Measurements from ENCODE around the gene PTPRM. TPM values are rescaled to one million over a fixed set of nuclear protein-coding genes. Genes with fewer than 3 reads are reported as not detected.

Gene PTPRM
- total RNA-seq, 4 donors from 2014 or later = 206 to 337 (median 255) TPM

DNA sequence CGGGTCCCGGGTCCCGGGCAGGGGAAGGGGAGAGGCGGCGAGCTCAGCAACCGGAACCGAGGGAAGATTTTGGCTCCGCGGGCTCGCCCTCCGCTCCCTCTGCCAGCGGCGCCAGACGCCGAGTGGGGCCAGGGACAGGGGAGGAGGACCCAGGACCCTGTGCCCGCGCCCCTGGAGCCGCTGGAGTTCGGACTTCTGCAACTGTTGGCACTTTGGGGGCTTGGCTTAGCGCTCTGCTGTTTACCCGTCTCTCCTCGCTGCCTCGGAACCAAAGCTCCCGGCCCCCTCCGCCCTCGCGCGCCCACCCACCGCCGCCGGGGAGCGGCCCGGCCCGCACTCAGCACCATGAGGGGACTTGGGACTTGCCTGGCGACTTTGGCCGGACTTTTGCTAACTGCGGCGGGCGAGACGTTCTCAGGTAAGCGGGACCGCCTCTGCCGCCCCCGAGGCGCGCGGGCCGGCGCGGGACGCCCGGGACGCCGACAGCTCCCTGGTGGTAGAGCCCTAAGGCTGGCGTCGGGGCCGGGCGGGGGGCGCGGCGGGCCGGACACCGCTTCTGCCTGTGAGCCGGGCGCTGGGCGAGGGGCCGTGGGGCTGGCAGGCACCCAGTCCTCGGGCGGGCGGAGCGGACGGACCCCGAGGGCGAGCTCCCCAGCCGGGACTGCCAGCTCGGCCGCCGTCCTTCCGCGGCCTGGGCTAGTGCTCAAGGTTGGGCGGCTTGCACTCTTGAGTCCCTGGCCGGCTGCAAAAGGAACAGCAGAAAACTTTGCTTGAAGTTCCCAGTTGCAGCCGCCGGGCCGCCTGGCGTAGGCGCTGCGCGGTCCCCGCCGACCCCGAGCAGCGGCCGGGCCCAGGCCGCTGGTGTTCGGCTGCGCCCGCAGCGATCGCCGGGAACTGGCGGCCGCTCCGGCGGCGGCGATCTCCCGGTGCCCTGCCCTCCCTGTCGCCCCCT is 634 bp downstream of the PTPRM start:
- TF ChIP-seq, protein P1, sequence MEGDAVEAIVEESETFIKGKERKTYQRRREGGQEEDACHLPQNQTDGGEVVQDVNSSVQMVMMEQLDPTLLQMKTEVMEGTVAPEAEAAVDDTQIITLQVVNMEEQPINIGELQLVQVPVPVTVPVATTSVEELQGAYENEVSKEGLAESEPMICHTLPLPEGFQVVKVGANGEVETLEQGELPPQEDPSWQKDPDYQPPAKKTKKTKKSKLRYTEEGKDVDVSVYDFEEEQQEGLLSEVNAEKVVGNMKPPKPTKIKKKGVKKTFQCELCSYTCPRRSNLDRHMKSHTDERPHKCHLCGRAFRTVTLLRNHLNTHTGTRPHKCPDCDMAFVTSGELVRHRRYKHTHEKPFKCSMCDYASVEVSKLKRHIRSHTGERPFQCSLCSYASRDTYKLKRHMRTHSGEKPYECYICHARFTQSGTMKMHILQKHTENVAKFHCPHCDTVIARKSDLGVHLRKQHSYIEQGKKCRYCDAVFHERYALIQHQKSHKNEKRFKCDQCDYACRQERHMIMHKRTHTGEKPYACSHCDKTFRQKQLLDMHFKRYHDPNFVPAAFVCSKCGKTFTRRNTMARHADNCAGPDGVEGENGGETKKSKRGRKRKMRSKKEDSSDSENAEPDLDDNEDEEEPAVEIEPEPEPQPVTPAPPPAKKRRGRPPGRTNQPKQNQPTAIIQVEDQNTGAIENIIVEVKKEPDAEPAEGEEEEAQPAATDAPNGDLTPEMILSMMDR (IDR thresholded peaks at IDR 0.05; ENCODE audit: low read depth) = no peak

DNA sequence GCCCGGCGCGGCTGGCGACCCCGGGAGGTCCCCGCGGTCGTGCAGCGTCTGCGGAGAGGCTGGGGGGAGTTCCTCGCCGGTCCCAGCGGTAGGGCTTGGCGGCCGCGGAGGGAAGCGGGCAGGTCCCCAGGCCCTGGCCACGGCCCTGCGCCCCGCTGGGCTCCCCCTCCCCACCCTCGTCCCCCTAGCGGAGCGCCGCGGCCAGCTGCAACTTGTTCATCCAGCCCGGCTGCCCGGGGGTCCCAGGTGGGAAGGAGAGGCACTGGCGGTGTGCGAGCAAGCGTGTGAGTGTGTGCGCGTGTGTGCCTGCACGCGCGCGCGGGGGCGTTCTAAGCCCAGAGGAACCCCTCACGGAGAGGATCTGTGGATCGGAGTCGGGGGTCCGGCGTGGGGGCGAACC is 1.3 kb downstream of the PTPRM start:
- TF ChIP-seq, protein P1 (IDR thresholded peaks at IDR 0.05; ENCODE audit: low read depth) = no peak

DNA sequence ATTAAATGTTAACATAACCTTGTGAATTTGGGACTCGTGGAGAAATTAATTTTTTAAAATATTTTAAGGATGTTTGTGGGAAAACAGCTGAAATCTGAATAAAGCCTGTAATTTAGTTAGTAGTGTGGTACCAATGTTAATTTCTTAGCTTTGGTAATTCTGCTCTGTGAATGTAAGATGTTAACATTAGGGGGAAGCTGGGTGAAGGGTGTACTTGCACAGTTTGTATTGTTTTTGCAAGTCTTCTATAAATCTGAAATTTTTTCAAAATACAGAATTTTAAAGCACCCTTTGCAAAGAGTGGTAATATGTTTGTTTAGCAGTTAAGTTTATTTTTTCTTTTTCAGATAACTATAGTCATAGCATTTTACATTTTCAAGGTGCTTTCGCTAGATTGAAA is 4.5 kb downstream of the PTPRM start:
- TF ChIP-seq, protein P1 (IDR thresholded peaks at IDR 0.05; ENCODE audit: low read depth) = no peak

DNA sequence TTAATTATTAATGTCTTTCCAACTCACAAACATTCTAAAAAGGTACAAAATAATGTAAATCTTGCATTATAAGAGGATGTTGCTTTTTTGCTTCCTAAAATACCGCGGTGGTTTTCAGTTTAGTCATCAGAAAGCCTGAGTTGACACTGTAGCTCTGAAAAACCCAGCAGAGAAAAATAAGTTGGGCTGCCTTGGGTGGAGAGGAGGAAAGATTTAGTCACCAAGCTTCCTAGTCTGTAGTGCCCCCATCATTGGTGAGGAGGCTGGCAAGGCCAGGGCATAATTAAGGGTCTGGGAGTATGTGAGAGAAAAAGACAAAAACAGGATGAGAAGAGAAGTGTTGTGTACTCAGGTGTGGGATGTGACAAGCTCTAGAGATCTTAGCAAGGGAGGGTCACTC is 5.7 kb downstream of the PTPRM start:
- TF ChIP-seq, protein P1 (IDR thresholded peaks at IDR 0.05; ENCODE audit: low read depth) = no peak

DNA sequence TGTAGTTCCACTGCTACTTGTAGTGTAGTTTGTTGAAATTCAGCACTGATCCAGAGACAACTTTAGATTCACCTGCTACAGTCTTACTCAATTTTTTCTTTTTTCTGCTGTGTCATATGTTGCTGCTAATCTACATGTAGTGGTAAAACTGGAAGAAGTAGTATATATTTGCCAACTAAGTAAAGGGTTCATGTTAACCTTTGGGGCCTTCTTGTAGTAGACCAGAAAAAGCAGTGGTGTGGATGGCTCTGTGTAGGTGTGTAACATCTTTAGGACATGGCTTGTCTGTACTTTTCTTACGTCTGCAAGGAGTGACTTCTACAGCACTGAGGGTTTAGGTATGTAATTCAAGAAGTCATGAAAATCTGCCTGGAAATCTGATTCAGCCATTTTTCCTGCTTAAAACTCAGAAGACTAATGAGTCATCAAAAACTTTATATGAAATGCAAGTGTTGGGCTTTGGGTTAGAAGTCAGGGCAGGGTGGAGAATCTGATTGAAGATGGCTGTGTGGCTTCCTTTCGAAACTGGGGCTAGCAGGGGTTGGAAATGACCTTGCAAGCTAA is 8.4 kb downstream of the PTPRM start:
- TF ChIP-seq, protein P1 (IDR thresholded peaks at IDR 0.05; ENCODE audit: low read depth) = no peak

DNA sequence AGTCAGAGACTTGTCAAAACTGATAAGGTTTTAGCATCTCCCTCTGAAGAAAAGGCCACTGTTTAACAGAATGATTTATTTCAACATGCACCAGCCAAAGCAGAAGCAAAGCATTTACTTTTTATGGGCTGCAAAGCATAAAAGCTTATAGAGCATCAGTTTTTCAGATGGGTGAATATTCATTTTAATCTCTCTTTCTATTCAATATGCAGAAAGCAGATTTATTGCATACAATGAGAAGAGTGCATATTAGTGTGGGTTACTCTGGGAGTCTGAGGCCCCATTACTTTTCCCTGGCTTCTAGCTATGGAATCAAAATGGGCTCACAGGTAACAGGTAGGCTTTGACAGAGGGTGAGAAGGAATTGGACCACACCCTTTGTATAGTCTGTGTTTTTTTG is 9.0 kb downstream of the PTPRM start:
- TF ChIP-seq, protein P1 (IDR thresholded peaks at IDR 0.05; ENCODE audit: low read depth) = no peak

DNA sequence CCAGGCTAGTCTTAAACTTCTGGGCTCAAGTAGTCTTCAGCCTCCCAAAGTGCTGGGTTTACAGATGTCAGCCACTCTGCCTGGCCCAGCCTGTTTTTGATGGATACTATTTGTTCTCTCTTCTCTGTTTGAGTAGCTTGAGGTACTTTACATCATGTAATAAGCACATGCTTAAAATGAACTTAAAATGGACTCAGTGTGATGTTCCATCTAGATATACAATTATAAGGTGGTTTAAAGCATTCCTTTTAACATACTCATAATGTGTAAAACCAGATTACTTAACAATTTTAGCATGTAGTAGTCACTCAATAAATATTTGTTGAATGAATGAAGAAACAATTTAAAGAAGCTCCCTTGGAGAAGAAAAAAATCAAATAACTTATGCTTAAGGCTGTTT is 9.6 kb downstream of the PTPRM start:
- TF ChIP-seq, protein P1 (IDR thresholded peaks at IDR 0.05; ENCODE audit: low read depth) = no peak

All from subcutaneous adipose tissue (tissue), 4 donors.